Testis (tissue), 3 donors: ENCODE data around the gene NDE1. TPM values are rescaled to one million over a fixed set of nuclear protein-coding genes. Genes with fewer than 3 reads are reported as not detected.

Experiments
- DNase-seq: peaks from one replicate; pipeline ENCODE4 v3.0.0-alpha.2; 2019
- H3K27ac ChIP-seq, 2 donors: fragments of 200-600 bp; sonication (generic); one replicate each; pipeline ENCODE4 v1.5.1; 2019
- H3K27me3 ChIP-seq: fragments of 200-600 bp; sonication (generic); one replicate; pipeline ENCODE4 v1.5.1; 2019
- H3K36me3 ChIP-seq: fragments of 200-600 bp; sonication (generic); one replicate; pipeline ENCODE4 v1.5.1; 2017; ENCODE audit warnings: low read depth; ENCODE audit errors: missing control alignments
- H3K4me1 ChIP-seq: fragments of 200-600 bp; sonication (generic); one replicate; pipeline ENCODE4 v1.5.1; 2019
- H3K4me3 ChIP-seq, 2 donors: fragments of 200-600 bp; sonication (generic); one replicate each; pipeline ENCODE4 v1.5.1; 2017 to 2019
- H3K9me3 ChIP-seq: fragments of 200-600 bp; sonication (generic); one replicate; pipeline ENCODE4 v1.5.1; 2017
- CTCF ChIP-seq, 3 experiments: fragments of 450-650 bp in 2 of 3; fragments of 200-600 bp in 1 of 3; sonication (generic) in 1 of 3; IDR thresholded peaks; one replicate each; pipeline ENCODE4 v1.5.1; 2016 to 2019; ENCODE audit warnings: antibody characterized with exemption in 3 of 3, mild to moderate bottlenecking in 2 of 3, moderate library complexity in 1 of 3
- POLR2A ChIP-seq: fragments of 450-650 bp; IDR thresholded peaks from one replicate; pipeline ENCODE4 v1.6.1; 2017; ENCODE audit warnings: antibody characterized with exemption, mild to moderate bottlenecking, moderate library complexity
- WGBS, 2 donors: methylation state at CpG; one replicate each; pipeline ENCODE4 v1.1.5; 2018; 5-methylcytosine and 5-hydroxymethylcytosine counted together
- intact Hi-C: fragments of 100-400 bp; cut with DNase I; formaldehyde crosslinking; loops from one replicate; pipeline ENCODE4 v1.15.1; 2023; ENCODE audit warnings: low total_unique reads
- polyA plus RNA-seq: library from polyadenylated mRNA; stranded (reverse); fragments of 350-450 nt; fragmentation: Illumina TruSeq; extraction: RNeasy Lipid Tissue Mini Kit (QIAGEN cat#74804); gene quantifications from one replicate; pipeline ENCODE4 v1.2.3, GENCODE V29; 2014; ENCODE audit warnings: low read depth, low replicate concordance; ENCODE audit not compliant: insufficient read depth
- total RNA-seq, 2 donors: library from RNA; depleted of rRNA; stranded (reverse); fragments of >200 nt; gene quantifications; one replicate each; pipeline ENCODE4 v1.2.3, GENCODE V29; 2016

Gene NDE1
- total and polyA plus RNA-seq, 3 donors from 2014 or later: 45.2 to 84.3 (median 51.6) TPM

- no peak for DNase-seq
- no peaks in the 10 kb centered on the region for H3K4me1 ChIP-seq
- H3K4me3 ChIP-seq: no peak overlapping the region
- 94 to 96% methylated on average over 9 of the region's 9 CpGs for WGBS, 2 donors
- TF ChIP-seq POLR2A (no peak), CTCF (IDR thresholded peaks at IDR 0.05) (no peak)
- H3K27me3 ChIP-seq: no peaks in the 10 kb centered on the region
- H3K9me3 ChIP-seq: no peaks in the 10 kb centered on the region
- intact Hi-C loops: no loop called here
- H3K36me3 ChIP-seq: peaks cover 7% of the 10 kb centered on the region
- no peak overlapping the region for H3K27ac ChIP-seq
Measured at GRCh38 chr16:15635926-15636325, 14.1 kb upstream of the NDE1 start.

GRCh38 chr16:15636392-15636873 lies 13.6 kb upstream of the NDE1 start:
- no peak for TF ChIP-seq CTCF (IDR thresholded peaks at IDR 0.05)
- no peak for TF ChIP-seq POLR2A
- no peak overlapping the region for H3K4me3 ChIP-seq
- no peaks in the 10 kb centered on the region for H3K4me1 ChIP-seq
- H3K27me3 ChIP-seq: no peaks in the 10 kb centered on the region
- DNase-seq: no peak
- intact Hi-C loops: no loop called here
- peaks cover 7% of the 10 kb centered on the region for H3K36me3 ChIP-seq
- no peaks in the 10 kb centered on the region for H3K9me3 ChIP-seq
- H3K27ac ChIP-seq: no peak overlapping the region

- H3K27ac ChIP-seq: no peak overlapping the region
- H3K27me3 ChIP-seq: no peaks in the 10 kb centered on the region
- WGBS, 2 donors: 90 to 91% methylated on average over 11 of the region's 11 CpGs
- TF ChIP-seq CTCF (IDR thresholded peaks at IDR 0.05) (no peak), POLR2A (no peak)
- no peak overlapping the region for H3K4me3 ChIP-seq
- H3K4me1 ChIP-seq: peaks cover 6% of the 10 kb centered on the region
- H3K36me3 ChIP-seq: peaks cover 7% of the 10 kb centered on the region
- intact Hi-C loops: no loop called here
- H3K9me3 ChIP-seq: no peaks in the 10 kb centered on the region
- no peak for DNase-seq
Measured at GRCh38 chr16:15639061-15639568, 10.9 kb upstream of the NDE1 start.

GRCh38 chr16:15640966-15641365 lies 9.1 kb upstream of the NDE1 start:
- DNase-seq: no peak
- no peak for TF ChIP-seq POLR2A
- no peak for TF ChIP-seq CTCF (IDR thresholded peaks at IDR 0.05)
- Histone ChIP-seq H3K36me3 (no peaks in the 10 kb centered on the region), H3K4me1 (peaks cover 6% of the 10 kb centered on the region), H3K9me3 (no peaks in the 10 kb centered on the region), H3K27ac (no peak overlapping the region), H3K4me3 (no peak overlapping the region), H3K27me3 (no peaks in the 10 kb centered on the region)
- intact Hi-C loops: no loop called here
- 75 to 76% methylated on average over 4 of the region's 4 CpGs for WGBS, 2 donors
